M059J (cell line): Measurements from ENCODE around the gene FAM240B. TPM values are rescaled to one million over a fixed set of nuclear protein-coding genes. Genes with fewer than 3 reads are reported as not detected.

ENCODE experiments used
- DNase-seq: peaks from one replicate; pipeline ENCODE4 v3.0.0-alpha.2; 2012; ENCODE audit warnings: low read depth
- total RNA-seq: library from RNA; depleted of rRNA; stranded (reverse); fragments of >200 nt; shearing (Covaris generic); gene quantifications from 2 replicates; pipeline ENCODE4 v1.2.3, GENCODE V29; 2014; rRNA removed

The FAM240B gene
- total RNA-seq, 1 experiment from 2014 or later: not detected

- no peak for DNase-seq
Observed at GRCh38 chr9:38670542-38671371, 49.2 kb downstream of the FAM240B start.

DNA sequence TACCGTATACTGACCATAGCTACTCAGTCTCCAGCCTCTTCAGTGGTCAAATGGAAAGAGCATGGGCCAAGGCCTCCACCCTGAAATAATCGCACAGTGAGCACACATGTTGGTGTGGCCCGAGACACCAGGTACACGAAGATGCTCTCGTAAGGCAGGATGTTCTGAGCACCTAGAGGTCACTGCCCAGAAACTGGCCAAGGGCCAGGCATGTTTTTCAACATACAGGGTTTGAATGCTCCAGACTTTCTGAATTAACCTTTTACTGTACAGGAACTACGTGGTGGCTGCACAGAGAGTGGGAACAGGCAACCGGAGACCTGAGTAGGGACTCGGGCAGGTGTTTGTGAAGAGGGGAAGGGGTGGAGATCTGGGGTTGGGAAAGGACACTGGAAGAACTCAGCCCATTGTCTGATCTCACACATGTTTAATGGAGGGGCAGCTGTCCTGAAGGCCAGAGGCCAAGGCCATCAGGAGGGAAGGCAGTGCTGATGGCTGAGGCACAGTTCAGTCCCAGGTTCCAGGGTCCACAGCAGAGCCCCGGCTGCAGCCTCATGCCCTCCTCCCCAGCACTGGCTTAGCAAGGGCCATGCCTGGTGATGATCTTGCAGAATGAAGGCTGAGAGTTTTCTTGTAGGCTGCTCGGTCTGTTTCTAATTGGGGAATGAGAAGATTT is 51.0 kb downstream of the FAM240B start:
- DNase-seq: no peak

DNA sequence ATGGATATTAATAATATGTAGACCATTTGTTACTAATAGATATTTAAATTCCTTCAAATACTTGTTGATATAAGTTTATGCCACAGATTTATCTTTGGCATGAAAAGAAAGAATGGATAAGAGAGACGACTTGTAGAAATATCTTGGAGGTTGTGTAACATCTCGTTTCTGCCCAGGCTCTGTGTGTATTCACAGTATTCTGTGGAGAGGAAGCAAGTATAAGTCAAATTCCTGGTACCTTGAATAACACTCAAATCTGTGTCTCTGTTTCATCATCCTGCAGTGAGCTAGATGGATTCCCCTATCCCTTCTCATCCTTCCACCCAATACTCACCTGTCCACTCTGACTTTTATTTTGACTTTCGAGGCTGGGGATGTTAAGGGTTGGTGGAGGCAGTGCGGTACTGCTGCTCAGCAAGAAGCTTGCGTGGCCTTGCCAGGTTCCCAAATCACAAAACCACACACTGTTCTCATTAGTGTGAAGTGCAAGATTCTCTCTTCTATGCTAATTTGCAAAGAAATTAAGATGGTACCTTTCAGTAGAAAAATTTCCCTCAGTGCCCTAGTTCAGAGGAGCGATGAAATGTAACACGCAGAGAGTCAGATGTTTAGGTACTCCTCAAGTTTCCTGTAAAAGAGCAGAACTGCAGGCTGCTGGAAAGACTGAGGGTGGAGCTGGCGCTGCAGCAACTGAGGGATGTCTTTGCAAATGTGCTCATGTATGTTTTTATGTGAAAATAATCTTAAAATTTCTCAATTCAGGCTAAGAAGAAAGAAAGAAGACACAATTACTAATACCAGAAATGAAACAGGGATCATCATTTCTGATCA is 57.0 kb downstream of the FAM240B start:
- no peak for DNase-seq

GRCh38 chr9:38659538-38659937 is 60.4 kb downstream of the FAM240B start:
- no peak for DNase-seq

- no peak for DNase-seq
Observed at GRCh38 chr9:38656896-38657295, 63.0 kb downstream of the FAM240B start.

- DNase-seq: no peak
Observed at GRCh38 chr9:38652486-38652885, 67.4 kb downstream of the FAM240B start.

GRCh38 chr9:38652044-38652443 is 67.9 kb downstream of the FAM240B start:
- DNase-seq: no peak

GRCh38 chr9:38651400-38652042 is 68.4 kb downstream of the FAM240B start:
- no peak for DNase-seq

GRCh38 chr9:38650564-38650963 is 69.4 kb downstream of the FAM240B start:
- no peak for DNase-seq

GRCh38 chr9:38649731-38650363 is 70.1 kb downstream of the FAM240B start:
- DNase-seq: no peak

GRCh38 chr9:38644601-38645000 is 75.3 kb downstream of the FAM240B start:
- no peak for DNase-seq

Other genes starting within 250 kb of the FAM240B start
- not detected in 2 replicates for gene ANKRD18A, start 99.5 kb downstream of the FAM240B start, total RNA-seq